GM21423 (cell line): ENCODE data around the gene RARB.

Experiments
- ATAC-seq: cut with Tn5 transposase; IDR thresholded peaks from one replicate; pipeline ENCODE4 v1.9.1; 2021; ENCODE audit warnings: mild to moderate bottlenecking, moderate library complexity; ENCODE audit not compliant: unreplicated experiment

Gene RARB

DNA sequence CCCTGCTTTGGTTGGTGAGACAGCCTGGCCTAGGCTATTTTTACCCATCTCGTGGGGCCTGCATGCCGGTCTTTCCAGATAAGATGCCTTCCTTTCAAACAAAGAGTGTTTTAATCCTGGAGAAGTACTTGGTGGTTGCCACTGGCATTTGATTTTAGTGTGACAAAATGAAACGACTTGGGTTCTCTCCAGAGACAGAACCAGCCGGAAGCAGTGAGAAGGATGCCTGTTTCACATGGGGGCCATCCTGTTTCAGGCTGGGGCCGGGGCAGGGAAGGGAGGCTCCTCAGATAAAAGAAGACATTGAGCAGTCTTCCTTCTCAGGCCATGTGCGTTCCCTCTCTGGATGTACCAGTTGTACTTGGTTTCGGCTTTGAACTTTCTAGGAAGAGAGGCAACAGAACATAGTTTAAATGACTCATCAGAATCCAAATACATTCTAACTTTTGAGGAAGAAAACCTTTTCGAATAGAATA is 161.8 kb downstream of the RARB start:
- no peak for ATAC-seq

DNA sequence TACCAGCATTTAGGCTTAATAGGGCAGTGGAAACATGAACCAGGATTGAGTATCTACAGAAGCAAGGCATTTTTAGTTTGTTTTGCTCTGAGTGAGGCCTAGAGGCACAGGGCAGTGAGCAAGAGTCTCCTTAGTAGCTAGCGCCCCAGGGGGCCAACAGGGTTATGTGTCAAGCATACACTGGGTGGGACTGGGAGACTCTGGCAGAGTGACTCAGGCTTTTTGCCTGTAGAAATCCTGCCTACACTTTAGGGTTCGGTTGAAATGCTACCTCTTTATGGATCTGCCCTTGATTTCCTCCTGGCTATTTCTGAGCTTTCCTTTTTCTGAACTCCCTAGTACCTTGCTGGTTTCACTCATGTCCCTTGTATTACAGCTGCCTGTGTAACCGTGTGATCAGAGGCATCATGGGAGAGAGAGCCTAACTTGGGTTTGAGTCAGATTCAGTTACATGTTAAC is 164.5 kb downstream of the RARB start:
- no peak for ATAC-seq

DNA sequence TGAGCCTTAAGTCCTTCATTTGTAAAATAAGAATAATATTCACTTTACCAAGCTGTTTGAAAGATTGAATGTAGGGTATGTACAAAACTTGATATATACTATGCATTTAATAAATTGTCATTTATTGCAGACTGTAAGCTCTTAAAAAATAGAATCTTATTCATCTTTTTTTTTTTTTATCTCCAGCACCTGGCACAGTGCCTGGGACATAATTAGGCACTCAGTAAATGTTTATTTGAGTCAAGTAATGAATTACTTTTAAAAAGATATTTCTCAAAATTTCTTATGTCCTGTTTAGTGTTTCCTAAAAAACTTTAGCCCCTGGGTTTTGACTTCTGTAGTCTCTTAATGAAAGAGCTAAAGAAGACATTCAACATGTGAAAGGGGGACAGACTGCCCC is 164.9 kb downstream of the RARB start:
- ATAC-seq = no peak

DNA sequence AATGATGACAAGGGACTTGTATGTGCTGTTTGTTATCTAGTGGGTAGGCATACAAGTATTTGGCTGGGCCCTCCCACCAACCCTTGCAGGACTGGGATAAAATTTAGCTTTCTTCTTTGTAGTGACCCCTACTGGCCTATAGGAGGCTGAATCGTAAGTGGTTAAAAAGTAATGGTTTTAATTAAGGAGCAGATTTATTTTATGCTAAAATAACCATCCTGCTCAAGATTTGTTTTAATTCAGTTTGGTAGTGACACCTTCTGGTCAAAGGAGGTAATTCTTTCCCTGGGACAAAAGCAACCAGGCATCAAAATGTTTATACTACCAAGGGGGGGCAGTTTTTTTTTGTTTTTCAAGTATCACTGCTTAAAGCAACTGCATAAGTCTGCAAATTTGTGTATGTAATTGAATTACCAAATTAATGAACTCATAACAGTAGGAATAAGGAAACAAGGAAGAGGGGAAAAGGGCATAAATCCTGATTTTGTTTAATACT is 166.0 kb downstream of the RARB start:
- peak; percentile 45 for ATAC-seq

DNA sequence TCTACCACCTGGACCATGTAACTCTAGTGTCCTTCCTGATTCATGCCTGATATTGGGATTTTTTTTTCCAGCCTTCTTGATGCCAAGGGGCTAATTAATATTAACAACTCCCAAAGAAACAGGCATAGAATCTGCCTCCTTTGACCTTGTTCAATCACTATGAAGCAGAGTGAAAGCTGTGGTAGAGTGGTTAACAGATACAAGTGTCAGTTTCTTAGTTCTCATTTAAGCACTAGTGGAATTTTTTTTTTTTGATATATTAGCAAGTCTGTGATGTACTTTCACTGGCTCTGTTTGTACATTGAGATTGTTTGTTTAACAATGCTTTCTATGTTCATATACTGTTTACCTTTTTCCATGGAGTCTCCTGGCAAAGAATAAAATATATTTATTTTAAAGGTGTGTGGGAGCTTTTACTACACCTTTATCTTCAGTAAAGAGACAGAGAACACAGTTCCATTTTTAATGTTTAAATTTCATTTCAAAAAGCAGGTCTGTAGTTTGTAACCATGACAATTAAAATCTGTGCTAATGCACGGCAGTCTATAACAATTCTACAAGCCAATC is 169.6 kb downstream of the RARB start:
- no peak for ATAC-seq

DNA sequence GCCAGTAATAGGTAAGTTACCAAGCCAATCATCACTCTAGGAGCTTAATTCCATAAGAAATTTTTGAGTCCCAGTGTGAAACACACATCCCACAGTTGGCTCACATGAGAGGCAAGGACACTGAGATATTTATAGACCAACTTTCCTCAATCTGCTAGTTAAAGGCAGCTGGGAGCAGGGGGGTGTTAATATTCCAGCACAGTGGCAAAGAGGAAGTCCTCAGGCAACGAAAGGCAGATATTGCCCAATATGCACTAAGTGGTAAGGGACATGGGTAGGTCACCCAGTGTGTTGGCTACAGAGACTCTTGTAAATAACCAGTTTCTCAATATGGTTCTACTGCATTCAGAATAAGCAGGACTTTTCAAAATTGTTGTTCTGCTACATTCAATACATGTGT is 175.6 kb downstream of the RARB start:
- peak; percentile 18 for ATAC-seq

DNA sequence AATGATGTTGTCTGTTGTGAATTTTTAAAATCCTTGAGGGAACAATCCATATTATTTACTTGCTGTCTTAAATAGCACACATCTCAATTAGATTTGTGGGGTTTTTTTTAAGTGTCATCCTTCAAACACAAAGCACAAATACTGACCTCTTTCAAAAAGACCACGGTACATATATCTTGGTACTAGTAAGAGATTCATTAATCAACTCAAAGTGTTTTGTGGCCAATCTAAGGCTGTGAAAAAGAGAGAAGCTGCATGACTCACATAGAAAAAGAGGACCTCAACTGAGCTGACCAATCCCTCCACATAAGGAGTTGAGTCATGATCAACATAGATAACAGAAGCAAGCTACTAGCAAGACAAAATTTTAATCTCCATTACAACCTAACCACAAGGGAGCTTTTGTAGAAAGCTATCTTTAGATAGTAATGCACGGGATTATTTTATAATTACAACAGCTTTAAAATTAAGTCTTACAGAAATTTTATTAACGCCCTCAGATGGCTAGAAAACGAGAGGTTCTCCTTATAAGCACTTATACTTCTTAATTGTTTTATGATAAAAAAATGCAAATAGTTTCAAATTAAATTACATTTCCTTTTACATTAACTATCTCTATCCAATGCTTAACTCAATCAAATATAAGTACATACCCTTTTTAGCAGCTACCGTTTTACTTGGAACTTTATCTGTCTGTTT is 176.2 kb downstream of the RARB start:
- ATAC-seq = peak; percentile 52

DNA sequence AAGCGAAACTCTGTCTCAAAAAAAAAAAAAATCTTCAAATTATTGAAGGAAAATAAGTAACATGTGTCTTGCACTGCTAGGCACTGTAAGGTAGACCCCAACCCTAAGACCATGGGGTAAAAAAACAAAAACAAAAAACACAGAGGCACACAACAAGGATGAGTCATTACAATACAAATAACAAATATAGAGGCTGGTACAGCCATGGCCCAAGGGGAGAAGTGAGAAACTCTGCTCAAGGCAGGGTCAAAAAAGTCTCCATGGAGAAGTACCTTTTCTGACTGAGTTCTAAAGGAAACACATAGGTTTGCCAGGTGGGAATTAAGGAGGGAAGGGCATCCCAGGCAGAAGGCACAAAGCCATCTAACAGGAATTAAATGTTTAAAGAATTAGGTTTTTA is 182.1 kb downstream of the RARB start:
- no peak for ATAC-seq

DNA sequence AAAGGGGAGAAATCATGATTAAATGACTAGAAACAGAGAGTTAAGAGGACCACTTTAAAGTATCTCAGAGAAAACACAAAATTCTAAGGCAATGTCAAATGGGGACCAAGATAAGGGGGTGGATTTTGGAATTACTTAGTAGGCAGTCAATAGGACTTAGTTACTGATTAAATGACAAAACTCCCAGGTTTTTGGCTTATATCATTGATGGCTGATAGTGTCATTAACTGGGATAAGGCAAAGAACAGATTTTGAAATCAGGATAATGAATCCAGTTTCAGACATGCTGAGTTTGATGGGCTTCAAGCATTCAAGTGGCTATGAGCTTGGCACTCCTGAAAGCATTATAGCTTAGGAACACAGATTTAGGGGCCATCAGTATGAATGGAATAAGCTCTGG is 182.7 kb downstream of the RARB start:
- ATAC-seq = no peak

DNA sequence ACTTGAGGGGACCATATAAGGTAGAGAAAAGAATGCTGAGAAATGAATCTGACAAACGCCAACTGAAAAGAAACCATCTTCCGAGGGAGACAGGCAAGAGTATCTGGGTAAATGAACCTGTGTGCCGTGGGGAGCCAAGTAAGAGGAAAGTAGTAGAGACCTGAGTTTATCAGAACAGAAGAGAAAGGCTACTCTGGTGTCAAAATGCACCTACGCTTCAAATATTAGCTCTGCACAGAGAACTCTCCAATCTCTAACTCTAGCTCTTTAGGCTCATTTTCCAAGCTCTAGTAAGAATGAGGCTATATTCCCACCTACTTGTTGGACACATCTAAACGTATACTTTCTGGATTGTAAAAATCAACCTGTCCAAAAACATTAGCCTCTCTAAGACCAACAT is 183.1 kb downstream of the RARB start:
- ATAC-seq = no peak

DNA sequence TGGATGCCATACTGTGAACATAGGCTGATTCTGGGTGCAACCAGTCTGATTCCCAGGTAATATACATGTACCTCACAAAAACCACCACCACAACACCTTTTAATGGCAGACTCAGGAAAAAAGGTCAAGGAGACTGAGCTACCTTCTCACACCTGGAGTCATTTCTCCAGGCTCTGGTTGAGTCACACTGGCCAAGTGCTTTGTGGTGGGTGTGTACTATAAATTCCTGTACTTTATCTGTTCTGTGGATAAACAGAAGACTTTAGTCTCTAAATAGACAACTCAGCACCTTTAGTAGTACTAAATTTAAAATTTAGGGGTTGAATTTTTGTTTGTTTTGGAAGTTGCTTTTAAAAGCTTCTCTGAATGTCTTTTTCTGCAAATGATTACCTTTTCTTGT is 190.0 kb downstream of the RARB start:
- no peak for ATAC-seq

DNA sequence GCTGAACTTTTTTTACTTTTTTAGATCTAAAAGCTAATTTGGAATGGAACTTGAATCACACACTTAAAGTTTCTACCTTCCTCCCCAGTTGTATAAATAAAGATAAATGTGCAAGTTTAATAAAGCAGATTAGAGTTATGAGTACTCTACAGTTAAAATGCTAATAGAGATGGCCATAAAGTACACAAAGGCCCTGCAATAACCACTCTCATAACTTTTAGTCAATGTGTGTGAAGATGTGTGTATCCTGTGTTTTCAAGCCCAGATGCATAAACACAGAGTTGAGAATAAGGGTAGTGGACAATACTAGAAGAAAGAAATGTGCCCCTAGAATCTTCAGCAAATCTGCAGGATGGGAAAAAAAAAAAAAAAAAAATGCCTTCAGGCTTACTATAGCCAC is 191.3 kb downstream of the RARB start:
- ATAC-seq = no peak

DNA sequence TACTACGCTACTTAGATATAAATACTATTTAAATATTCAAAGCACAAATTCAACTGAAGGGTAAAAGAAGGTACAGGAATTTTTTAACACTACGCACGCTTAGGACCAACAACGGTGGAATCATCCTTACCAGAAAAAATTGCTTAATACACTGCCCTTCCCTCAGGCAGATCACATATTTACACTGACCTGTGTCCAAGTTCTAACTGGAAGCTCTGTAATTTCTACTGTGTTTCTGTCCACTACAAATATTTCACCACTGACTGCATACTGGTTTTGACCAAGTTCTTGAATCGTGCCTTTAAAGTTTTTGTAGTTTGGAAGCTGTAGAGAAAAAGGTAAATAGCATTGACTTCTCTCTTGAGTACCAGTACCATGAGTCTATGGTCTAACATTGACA is 192.4 kb downstream of the RARB start:
- no peak for ATAC-seq

DNA sequence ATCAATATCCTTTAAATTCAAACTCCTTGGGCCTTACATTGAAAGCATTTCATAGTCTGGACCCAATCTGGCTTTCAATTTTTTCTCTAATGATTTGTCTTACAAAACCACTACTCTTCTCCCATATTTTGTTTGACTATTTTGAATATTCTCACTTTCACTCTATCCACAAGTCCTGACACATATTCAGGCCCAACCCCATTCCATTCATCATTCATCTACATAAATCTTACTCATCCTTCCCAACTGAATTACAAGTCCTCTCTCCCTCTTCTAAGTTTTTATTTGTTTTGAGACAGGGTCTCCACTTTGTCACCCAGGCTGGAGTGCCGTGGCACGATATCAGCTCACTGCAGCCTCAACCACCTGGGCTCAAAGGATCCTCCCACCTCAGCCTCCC is 193.0 kb downstream of the RARB start:
- ATAC-seq = no peak

DNA sequence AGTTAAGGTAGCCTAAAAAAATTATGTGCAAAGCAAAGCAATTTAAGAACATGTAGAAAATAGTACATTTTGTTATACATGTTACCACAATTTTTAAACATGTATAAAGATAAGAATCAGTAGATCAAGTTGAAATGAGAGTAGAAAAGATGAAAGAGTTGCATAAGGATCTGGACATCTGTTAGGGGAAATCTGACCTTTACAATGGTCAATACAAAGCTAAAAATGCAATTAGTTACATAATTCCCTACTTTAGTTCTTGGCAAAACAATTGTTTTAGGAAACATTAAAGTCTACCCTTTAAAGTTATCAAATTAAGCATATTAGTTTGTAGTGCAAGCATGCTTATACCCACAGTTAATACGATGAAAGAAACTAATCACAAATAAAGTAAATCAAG is 203.9 kb downstream of the RARB start:
- no peak for ATAC-seq

DNA sequence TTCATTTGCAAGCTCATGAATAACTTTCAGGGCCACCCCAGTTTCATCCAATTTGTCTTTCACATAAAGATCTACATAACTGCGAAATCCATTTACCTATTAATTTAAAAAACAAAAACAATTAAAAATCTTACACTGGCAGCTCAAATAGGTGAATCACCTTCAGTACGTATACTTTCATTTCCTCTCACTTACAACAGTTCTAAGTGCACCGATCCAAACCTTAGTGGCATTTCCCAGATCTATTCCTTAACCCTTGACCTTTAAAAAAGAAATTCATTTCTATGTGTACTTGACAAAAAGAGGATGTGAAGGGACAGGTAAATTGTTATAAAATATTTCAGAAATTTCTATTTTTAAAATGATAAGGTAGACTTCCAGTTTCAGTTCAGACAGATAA is 205.9 kb downstream of the RARB start:
- no peak for ATAC-seq

DNA sequence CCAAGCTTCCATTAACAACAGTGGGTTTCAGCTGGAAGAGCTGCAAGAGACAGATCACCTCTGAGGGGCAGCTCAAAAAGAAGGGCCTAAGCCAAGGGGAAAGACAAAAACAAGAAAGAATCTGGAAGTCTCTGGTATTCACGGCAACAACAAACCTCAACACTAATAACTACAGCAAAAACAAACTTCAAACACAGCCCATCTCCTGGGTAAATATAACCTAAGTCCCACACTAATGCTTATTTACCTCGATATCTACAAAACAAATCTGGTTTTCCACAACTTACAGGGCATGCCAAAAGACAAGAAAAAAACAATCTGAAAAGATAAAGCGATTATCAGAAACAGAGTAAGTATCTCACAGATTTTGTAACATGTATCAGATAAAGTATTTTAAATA is 207.0 kb downstream of the RARB start:
- ATAC-seq = no peak
